ENCODE results near the gene PSMB3.

PSMB3 gene

DNA sequence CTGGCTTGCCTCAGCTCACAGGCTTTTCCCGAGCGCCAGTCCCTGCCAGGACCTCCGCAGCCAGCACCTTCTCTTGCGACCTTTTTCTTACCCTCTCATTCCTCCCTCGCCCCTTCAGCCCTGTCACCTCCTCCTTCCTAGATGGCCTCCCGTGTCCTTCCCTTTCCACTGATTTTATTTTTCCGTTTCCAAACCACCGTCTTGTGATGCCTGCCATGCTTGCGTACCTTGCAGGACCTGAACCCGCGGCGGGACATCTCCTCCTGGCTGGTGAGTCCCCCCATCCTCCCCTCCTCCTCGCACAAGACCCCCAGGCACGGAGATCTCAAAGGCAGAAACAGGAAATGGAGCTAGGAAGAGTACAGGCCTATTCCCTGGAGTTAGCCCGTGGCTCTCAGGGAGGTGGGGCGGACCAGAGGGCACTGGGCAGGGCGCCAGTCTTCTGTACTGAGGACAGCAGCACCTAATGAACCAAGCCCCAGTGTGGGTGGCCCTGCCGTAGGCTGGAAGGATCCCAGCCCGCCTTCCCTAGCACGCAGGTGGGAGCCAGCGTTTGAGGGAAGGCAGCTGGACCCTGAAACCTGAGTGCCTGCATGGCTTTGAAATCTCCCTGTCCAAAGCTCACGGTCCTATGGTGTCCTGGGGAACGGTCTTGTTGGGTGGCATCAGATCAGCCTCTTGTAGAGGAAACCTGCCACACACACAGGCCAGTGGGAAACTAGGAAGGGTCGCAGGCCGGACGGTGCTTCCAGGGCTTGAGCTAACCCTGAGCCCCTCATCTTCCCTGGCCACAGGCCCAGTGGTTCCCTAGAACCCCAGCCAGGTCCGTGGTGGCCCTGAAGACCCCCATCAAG, 21.8 kb upstream of the PSMB3 start (continued):
- TF ChIP-seq, protein P1, sequence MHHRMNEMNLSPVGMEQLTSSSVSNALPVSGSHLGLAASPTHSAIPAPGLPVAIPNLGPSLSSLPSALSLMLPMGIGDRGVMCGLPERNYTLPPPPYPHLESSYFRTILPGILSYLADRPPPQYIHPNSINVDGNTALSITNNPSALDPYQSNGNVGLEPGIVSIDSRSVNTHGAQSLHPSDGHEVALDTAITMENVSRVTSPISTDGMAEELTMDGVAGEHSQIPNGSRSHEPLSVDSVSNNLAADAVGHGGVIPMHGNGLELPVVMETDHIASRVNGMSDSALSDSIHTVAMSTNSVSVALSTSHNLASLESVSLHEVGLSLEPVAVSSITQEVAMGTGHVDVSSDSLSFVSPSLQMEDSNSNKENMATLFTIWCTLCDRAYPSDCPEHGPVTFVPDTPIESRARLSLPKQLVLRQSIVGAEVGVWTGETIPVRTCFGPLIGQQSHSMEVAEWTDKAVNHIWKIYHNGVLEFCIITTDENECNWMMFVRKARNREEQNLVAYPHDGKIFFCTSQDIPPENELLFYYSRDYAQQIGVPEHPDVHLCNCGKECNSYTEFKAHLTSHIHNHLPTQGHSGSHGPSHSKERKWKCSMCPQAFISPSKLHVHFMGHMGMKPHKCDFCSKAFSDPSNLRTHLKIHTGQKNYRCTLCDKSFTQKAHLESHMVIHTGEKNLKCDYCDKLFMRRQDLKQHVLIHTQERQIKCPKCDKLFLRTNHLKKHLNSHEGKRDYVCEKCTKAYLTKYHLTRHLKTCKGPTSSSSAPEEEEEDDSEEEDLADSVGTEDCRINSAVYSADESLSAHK (tag by site-specific recombination; IDR thresholded peaks at IDR 0.05) = no peak
- 0 out of 2 replicates have a peak, but pooled peaks have one; percentile 31 for TF ChIP-seq ZBTB48 (tag by site-specific recombination; IDR thresholded peaks at IDR 0.05)
- TF ChIP-seq, protein P2, sequence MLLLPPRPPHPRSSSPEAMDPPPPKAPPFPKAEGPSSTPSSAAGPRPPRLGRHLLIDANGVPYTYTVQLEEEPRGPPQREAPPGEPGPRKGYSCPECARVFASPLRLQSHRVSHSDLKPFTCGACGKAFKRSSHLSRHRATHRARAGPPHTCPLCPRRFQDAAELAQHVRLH (tag by site-specific recombination; IDR thresholded peaks at IDR 0.05) = no peak
- TF ChIP-seq, protein P3, sequence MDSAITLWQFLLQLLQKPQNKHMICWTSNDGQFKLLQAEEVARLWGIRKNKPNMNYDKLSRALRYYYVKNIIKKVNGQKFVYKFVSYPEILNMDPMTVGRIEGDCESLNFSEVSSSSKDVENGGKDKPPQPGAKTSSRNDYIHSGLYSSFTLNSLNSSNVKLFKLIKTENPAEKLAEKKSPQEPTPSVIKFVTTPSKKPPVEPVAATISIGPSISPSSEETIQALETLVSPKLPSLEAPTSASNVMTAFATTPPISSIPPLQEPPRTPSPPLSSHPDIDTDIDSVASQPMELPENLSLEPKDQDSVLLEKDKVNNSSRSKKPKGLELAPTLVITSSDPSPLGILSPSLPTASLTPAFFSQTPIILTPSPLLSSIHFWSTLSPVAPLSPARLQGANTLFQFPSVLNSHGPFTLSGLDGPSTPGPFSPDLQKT (IDR thresholded peaks at IDR 0.05; ENCODE audit: borderline replicate concordance, low read depth, low read length) = no peak
- TF ChIP-seq, protein P4, sequence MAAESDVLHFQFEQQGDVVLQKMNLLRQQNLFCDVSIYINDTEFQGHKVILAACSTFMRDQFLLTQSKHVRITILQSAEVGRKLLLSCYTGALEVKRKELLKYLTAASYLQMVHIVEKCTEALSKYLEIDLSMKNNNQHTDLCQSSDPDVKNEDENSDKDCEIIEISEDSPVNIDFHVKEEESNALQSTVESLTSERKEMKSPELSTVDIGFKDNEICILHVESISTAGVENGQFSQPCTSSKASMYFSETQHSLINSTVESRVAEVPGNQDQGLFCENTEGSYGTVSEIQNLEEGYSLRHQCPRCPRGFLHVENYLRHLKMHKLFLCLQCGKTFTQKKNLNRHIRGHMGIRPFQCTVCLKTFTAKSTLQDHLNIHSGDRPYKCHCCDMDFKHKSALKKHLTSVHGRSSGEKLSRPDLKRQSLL (tag by site-specific recombination; IDR thresholded peaks at IDR 0.05) = no peak
- peak; percentile 15; the same call in 1 of the 2 replicates for TF ChIP-seq ZNF146 (tag by site-specific recombination; IDR thresholded peaks at IDR 0.05)
- TF ChIP-seq, protein P5, sequence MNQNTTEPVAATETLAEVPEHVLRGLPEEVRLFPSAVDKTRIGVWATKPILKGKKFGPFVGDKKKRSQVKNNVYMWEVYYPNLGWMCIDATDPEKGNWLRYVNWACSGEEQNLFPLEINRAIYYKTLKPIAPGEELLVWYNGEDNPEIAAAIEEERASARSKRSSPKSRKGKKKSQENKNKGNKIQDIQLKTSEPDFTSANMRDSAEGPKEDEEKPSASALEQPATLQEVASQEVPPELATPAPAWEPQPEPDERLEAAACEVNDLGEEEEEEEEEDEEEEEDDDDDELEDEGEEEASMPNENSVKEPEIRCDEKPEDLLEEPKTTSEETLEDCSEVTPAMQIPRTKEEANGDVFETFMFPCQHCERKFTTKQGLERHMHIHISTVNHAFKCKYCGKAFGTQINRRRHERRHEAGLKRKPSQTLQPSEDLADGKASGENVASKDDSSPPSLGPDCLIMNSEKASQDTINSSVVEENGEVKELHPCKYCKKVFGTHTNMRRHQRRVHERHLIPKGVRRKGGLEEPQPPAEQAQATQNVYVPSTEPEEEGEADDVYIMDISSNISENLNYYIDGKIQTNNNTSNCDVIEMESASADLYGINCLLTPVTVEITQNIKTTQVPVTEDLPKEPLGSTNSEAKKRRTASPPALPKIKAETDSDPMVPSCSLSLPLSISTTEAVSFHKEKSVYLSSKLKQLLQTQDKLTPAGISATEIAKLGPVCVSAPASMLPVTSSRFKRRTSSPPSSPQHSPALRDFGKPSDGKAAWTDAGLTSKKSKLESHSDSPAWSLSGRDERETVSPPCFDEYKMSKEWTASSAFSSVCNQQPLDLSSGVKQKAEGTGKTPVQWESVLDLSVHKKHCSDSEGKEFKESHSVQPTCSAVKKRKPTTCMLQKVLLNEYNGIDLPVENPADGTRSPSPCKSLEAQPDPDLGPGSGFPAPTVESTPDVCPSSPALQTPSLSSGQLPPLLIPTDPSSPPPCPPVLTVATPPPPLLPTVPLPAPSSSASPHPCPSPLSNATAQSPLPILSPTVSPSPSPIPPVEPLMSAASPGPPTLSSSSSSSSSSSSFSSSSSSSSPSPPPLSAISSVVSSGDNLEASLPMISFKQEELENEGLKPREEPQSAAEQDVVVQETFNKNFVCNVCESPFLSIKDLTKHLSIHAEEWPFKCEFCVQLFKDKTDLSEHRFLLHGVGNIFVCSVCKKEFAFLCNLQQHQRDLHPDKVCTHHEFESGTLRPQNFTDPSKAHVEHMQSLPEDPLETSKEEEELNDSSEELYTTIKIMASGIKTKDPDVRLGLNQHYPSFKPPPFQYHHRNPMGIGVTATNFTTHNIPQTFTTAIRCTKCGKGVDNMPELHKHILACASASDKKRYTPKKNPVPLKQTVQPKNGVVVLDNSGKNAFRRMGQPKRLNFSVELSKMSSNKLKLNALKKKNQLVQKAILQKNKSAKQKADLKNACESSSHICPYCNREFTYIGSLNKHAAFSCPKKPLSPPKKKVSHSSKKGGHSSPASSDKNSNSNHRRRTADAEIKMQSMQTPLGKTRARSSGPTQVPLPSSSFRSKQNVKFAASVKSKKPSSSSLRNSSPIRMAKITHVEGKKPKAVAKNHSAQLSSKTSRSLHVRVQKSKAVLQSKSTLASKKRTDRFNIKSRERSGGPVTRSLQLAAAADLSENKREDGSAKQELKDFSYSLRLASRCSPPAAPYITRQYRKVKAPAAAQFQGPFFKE (tag by site-specific recombination; IDR thresholded peaks at IDR 0.05; ENCODE audit: borderline replicate concordance) = no peak
- TF ChIP-seq ZNF132 (tag by site-specific recombination; IDR thresholded peaks at IDR 0.05; ENCODE audit: borderline replicate concordance) = no peak
- TF ChIP-seq ZNF148 (tag by site-specific recombination; IDR thresholded peaks at IDR 0.05; ENCODE audit: borderline replicate concordance) = no peak
- no peak for TF ChIP-seq ZNF292 (tag by site-specific recombination; IDR thresholded peaks at IDR 0.05; ENCODE audit: borderline replicate concordance, low read depth)
- TF ChIP-seq EGR2 (tag by site-specific recombination; IDR thresholded peaks at IDR 0.05; ENCODE audit: low read depth) = peak; percentile 83
- TF ChIP-seq BCL6B (tag by site-specific recombination; IDR thresholded peaks at IDR 0.05) = no peak
- no peak for TF ChIP-seq GFI1B (tag by site-specific recombination; IDR thresholded peaks at IDR 0.05)
- TF ChIP-seq, protein P6, sequence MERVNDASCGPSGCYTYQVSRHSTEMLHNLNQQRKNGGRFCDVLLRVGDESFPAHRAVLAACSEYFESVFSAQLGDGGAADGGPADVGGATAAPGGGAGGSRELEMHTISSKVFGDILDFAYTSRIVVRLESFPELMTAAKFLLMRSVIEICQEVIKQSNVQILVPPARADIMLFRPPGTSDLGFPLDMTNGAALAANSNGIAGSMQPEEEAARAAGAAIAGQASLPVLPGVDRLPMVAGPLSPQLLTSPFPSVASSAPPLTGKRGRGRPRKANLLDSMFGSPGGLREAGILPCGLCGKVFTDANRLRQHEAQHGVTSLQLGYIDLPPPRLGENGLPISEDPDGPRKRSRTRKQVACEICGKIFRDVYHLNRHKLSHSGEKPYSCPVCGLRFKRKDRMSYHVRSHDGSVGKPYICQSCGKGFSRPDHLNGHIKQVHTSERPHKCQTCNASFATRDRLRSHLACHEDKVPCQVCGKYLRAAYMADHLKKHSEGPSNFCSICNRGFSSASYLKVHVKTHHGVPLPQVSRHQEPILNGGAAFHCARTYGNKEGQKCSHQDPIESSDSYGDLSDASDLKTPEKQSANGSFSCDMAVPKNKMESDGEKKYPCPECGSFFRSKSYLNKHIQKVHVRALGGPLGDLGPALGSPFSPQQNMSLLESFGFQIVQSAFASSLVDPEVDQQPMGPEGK (tag by site-specific recombination; IDR thresholded peaks at IDR 0.05) = peak; percentile 95
- no peak for TF ChIP-seq ZFP37 (tag by site-specific recombination; IDR thresholded peaks at IDR 0.05)
- peak; percentile 44; the same call in 1 of the 2 replicates for TF ChIP-seq WT1 (tag by site-specific recombination; IDR thresholded peaks at IDR 0.05)
- peak; percentile 33; the same call in 1 of the 2 replicates for TF ChIP-seq ZXDB (tag by site-specific recombination; IDR thresholded peaks at IDR 0.05)
- no peak for TF ChIP-seq PRDM1 (tag by site-specific recombination; IDR thresholded peaks at IDR 0.05)
- no peak for TF ChIP-seq ZNF610 (tag by site-specific recombination; IDR thresholded peaks at IDR 0.05; ENCODE audit: borderline replicate concordance)
- TF ChIP-seq YY2 (tag by site-specific recombination; IDR thresholded peaks at IDR 0.05) = 0 out of 2 replicates have a peak, but pooled peaks have one; percentile 55

Measured in HEK293 (cell line).